ENCODE measurements around the gene WDFY2. TPM values are rescaled to one million over a fixed set of nuclear protein-coding genes. Genes with fewer than 3 reads are reported as not detected.

Gene WDFY2
- total RNA-seq, 1 donor = 11.9 TPM

GRCh38 chr13:51623473-51623872 is 39.2 kb downstream of the WDFY2 start:
- Histone ChIP-seq H3K79me2 (ENCODE audit: insufficient read depth, low read length) (peaks cover 96% of the 10 kb centered on the region), H3K4me1 (ENCODE audit: insufficient read depth, low read length) (peaks cover 48% of the 10 kb centered on the region), H3K36me3 (ENCODE audit: insufficient read depth, low read length) (no peaks in the 10 kb centered on the region), H4K20me1 (ENCODE audit: insufficient read depth, low read length) (no peaks in the 10 kb centered on the region), H3K4me2 (ENCODE audit: insufficient read depth, low read length) (no peak overlapping the region), H2AFZ (ENCODE audit: low read length) (no peak overlapping the region), H3K27me3 (ENCODE audit: insufficient read depth, low read length) (no peaks in the 10 kb centered on the region), H3K9me3 (ENCODE audit: low read depth, low read length) (no peaks in the 10 kb centered on the region), H3K27ac (ENCODE audit: low read depth, low read length) (no peak overlapping the region), H3K4me3 (ENCODE audit: insufficient read depth, low read length) (no peak overlapping the region)
- TF ChIP-seq, protein P1, sequence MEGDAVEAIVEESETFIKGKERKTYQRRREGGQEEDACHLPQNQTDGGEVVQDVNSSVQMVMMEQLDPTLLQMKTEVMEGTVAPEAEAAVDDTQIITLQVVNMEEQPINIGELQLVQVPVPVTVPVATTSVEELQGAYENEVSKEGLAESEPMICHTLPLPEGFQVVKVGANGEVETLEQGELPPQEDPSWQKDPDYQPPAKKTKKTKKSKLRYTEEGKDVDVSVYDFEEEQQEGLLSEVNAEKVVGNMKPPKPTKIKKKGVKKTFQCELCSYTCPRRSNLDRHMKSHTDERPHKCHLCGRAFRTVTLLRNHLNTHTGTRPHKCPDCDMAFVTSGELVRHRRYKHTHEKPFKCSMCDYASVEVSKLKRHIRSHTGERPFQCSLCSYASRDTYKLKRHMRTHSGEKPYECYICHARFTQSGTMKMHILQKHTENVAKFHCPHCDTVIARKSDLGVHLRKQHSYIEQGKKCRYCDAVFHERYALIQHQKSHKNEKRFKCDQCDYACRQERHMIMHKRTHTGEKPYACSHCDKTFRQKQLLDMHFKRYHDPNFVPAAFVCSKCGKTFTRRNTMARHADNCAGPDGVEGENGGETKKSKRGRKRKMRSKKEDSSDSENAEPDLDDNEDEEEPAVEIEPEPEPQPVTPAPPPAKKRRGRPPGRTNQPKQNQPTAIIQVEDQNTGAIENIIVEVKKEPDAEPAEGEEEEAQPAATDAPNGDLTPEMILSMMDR (IDR thresholded peaks at IDR 0.05; ENCODE audit: extremely low read depth, low read depth, low read length) = no peak
- no peak for DNase-seq (ENCODE audit: insufficient read length, low spot score, missing footprints)

GRCh38 chr13:51624207-51624606 is 39.9 kb downstream of the WDFY2 start:
- no peak overlapping the region for H3K4me3 ChIP-seq (ENCODE audit: insufficient read depth, low read length)
- TF ChIP-seq, protein P1 (IDR thresholded peaks at IDR 0.05; ENCODE audit: extremely low read depth, low read depth, low read length) = no peak
- peaks cover 48% of the 10 kb centered on the region for H3K4me1 ChIP-seq (ENCODE audit: insufficient read depth, low read length)
- no peaks in the 10 kb centered on the region for H3K9me3 ChIP-seq (ENCODE audit: low read depth, low read length)
- no peak for DNase-seq (ENCODE audit: insufficient read length, low spot score, missing footprints)
- H2AFZ ChIP-seq (ENCODE audit: low read length) = no peak overlapping the region
- no peaks in the 10 kb centered on the region for H4K20me1 ChIP-seq (ENCODE audit: insufficient read depth, low read length)
- H3K27me3 ChIP-seq (ENCODE audit: insufficient read depth, low read length) = no peaks in the 10 kb centered on the region
- no peaks in the 10 kb centered on the region for H3K36me3 ChIP-seq (ENCODE audit: insufficient read depth, low read length)
- H3K27ac ChIP-seq (ENCODE audit: low read depth, low read length) = no peak overlapping the region
- H3K4me2 ChIP-seq (ENCODE audit: insufficient read depth, low read length) = no peak overlapping the region
- H3K79me2 ChIP-seq (ENCODE audit: insufficient read depth, low read length) = peaks cover 96% of the 10 kb centered on the region

DNA sequence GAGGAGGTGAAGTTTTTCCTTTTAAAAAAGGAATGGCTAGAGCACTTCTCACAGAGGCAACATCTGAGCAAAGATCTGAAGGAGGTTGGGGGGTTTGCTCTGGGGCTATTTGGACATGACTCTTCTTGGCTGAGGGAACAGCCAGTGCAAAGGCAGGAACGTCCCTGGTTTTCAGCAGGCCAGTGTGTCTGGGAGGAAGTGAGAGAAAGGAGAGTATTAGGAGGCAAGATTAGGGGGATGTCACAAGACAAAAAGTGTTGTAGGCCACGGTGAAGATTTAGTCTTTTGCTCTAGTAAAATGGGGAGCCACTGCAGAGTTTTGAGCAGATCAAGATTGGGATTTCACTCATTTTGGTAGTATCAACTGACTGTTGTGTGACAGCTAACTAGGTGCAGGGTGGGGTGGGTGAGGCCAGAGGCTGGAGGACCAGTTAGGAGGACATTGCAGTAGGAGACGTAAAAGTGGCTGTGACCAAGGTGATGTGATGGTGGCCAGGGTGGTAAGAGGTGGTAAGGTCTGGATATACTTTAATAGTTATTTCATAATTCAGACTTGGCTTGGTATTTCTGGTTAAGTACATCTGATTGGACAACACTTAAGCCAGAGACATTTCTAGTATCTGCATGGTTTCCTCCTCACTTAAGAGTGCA is 40.6 kb downstream of the WDFY2 start:
- Histone ChIP-seq H2AFZ (ENCODE audit: low read length) (no peak overlapping the region), H3K79me2 (ENCODE audit: insufficient read depth, low read length) (peaks cover 98% of the 10 kb centered on the region), H3K27me3 (ENCODE audit: insufficient read depth, low read length) (no peaks in the 10 kb centered on the region), H4K20me1 (ENCODE audit: insufficient read depth, low read length) (no peaks in the 10 kb centered on the region), H3K27ac (ENCODE audit: low read depth, low read length) (peak overlapping the region; percentile 4), H3K4me2 (ENCODE audit: insufficient read depth, low read length) (no peak overlapping the region), H3K36me3 (ENCODE audit: insufficient read depth, low read length) (no peaks in the 10 kb centered on the region), H3K9me3 (ENCODE audit: low read depth, low read length) (no peaks in the 10 kb centered on the region), H3K4me1 (ENCODE audit: insufficient read depth, low read length) (peaks cover 48% of the 10 kb centered on the region), H3K4me3 (ENCODE audit: insufficient read depth, low read length) (no peak overlapping the region)
- TF ChIP-seq, protein P1 (IDR thresholded peaks at IDR 0.05; ENCODE audit: extremely low read depth, low read depth, low read length) = no peak
- DNase-seq (ENCODE audit: insufficient read length, low spot score, missing footprints) = no peak

DNA sequence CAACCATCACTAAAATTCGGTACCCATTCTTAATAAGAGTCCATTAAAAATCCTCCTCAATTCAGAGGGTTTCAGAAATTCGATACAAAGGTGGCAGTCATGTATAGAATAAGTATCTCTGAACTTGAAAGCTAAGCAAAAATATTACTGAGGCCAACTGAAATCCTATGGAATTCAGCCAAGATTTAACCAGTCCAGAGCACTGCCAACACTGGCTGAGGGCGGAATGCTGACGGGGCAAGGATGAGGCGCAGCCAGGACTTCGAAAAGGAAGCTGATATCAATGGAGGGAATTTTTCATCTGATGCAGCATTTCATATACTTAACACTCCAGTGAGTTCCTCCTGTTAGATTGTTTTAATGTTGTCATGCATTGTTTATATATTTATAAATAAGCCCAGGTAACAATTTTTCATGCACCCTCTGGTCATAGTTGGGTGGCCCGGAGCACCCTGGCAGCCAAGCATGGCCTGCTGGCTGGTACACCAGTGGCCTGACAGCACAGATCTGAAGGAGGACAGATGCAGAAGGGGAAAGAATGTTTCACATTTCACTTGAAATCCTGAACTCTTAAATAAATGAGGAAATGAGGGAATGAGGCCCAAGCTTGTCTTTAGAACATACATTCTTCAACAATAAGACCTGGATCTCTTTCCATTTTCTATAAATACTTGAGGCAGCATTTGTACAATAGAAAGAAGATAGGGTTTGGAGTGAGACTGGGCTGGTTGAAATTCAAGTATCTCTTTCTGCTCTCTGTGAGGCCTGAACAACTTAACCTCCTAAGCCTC is 41.5 kb downstream of the WDFY2 start:
- TF ChIP-seq, protein P1 (IDR thresholded peaks at IDR 0.05; ENCODE audit: extremely low read depth, low read depth, low read length) = no peak
- Histone ChIP-seq H2AFZ (ENCODE audit: low read length) (no peak overlapping the region), H3K9me3 (ENCODE audit: low read depth, low read length) (no peaks in the 10 kb centered on the region), H3K4me1 (ENCODE audit: insufficient read depth, low read length) (peaks cover 47% of the 10 kb centered on the region), H3K27me3 (ENCODE audit: insufficient read depth, low read length) (no peaks in the 10 kb centered on the region), H3K79me2 (ENCODE audit: insufficient read depth, low read length) (peaks cover 91% of the 10 kb centered on the region), H3K36me3 (ENCODE audit: insufficient read depth, low read length) (no peaks in the 10 kb centered on the region), H3K27ac (ENCODE audit: low read depth, low read length) (peak overlapping the region; percentile 54), H4K20me1 (ENCODE audit: insufficient read depth, low read length) (no peaks in the 10 kb centered on the region), H3K4me2 (ENCODE audit: insufficient read depth, low read length) (no peak overlapping the region), H3K4me3 (ENCODE audit: insufficient read depth, low read length) (no peak overlapping the region)
- no peak for DNase-seq (ENCODE audit: insufficient read length, low spot score, missing footprints)
